ENCODE measurements around the gene USF2. TPM values are rescaled to one million over a fixed set of nuclear protein-coding genes. Genes with fewer than 3 reads are reported as not detected.

USF2 gene
- total RNA-seq, 4 donors from 2014 or later: 118 to 169 (median 143) TPM

DNA sequence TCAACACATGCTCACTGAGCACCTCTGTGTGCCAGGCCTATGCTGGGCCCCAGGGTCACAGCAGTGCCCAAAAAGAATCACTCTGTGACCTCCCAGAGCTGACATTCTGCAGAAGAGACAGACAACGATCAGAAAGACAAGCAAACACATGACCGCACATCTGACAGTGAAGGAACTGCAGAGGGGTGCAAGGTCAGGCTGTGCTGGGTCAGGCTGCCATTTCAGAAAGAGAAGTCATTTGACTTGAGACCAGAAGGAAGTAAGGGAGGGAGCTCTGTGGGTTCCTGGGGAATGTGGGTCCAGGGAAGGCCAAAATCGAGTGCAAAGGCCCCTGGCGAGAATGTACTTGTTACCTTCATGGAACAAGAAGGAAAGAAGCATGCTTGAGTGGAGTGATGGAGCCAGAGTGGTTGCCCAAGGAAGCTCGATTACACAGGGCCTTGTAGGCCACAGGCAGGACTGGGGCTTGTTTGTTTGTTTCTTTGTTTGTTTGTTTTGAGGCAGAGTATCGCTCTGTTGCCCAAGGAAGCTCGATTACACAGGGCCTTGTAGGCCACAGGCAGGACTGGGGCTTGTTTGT is 48.8 kb downstream of the USF2 start:
- TF ChIP-seq, protein P1, sequence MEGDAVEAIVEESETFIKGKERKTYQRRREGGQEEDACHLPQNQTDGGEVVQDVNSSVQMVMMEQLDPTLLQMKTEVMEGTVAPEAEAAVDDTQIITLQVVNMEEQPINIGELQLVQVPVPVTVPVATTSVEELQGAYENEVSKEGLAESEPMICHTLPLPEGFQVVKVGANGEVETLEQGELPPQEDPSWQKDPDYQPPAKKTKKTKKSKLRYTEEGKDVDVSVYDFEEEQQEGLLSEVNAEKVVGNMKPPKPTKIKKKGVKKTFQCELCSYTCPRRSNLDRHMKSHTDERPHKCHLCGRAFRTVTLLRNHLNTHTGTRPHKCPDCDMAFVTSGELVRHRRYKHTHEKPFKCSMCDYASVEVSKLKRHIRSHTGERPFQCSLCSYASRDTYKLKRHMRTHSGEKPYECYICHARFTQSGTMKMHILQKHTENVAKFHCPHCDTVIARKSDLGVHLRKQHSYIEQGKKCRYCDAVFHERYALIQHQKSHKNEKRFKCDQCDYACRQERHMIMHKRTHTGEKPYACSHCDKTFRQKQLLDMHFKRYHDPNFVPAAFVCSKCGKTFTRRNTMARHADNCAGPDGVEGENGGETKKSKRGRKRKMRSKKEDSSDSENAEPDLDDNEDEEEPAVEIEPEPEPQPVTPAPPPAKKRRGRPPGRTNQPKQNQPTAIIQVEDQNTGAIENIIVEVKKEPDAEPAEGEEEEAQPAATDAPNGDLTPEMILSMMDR (IDR thresholded peaks at IDR 0.05 in 4 of 5, conservative IDR thresholded peaks at IDR 0.05 in 1 of 5): no peak
- TF ChIP-seq POLR2A (IDR thresholded peaks at IDR 0.05): no peak
- intact Hi-C loops (cut with DNase I; ENCODE audit: low total_unique reads) (no loop called here), in situ Hi-C loops (cut with MboI; ENCODE audit: low sequenced_read_pairs in 4 of 4) (no loop called here)
- no peak for ATAC-seq
- no peak overlapping the region for H3K27ac ChIP-seq
- no peak overlapping the region for H3K4me3 ChIP-seq
- no peaks in the 10 kb centered on the region for H3K9me3 ChIP-seq
- no peaks in the 10 kb centered on the region for H3K36me3 ChIP-seq
- DNase-seq: no peak
- no peaks in the 10 kb centered on the region for H3K4me1 ChIP-seq
- H3K27me3 ChIP-seq: peaks cover 0 to 6% (median 0%) of the 10 kb centered on the region in 3 donors

DNA sequence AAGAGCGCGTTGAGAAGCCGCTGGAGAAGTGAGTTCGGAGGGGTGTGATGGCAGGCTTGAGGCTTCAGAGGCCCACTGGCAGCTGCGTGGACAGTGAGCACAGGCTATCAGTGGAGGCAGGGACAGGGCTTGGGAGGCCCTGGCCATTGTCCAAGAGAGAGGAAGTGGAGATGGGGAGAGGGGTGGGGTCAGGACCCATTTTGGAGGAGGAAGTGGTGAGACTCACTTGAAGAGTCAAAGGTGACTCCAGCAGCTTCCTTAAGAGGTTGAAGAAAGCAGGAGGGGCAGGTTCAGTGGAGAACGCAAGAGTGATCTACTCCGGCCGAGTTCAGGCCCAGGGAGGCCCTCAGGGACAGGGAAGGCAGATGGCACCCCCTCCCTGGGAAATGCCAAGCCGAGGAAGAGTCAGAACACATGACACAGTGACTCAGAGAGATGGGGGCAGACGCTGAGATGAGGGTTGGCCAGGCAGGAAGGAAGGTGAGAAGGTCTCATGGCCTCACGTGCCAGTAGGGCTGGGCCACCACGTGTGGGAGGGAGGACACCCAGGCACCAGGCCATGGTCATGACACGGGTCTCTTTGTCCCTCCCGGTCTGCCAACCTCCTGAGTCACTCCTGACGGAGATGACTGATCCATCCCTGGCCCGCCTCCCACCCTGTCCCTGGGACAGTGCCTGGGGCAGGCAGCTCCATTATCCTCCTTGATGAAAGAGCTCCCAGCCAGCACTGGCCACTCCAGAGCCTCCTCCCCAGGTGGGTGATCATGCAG is 50.1 kb downstream of the USF2 start:
- ATAC-seq: peak; percentile 53 to 77
- TF ChIP-seq POLR2A (IDR thresholded peaks at IDR 0.05): no peak
- TF ChIP-seq, protein P1 (IDR thresholded peaks at IDR 0.05 in 4 of 5, conservative IDR thresholded peaks at IDR 0.05 in 1 of 5): no peak
- DNase-seq: peak; percentile 30 to 49
- intact Hi-C loops (cut with DNase I; ENCODE audit: low total_unique reads) (no loop called here), in situ Hi-C loops (cut with MboI; ENCODE audit: low sequenced_read_pairs in 4 of 4) (no loop called here)
- Histone ChIP-seq H3K9me3 (no peaks in the 10 kb centered on the region), H3K4me3 (no peak overlapping the region), H3K4me1 (no peaks in the 10 kb centered on the region), H3K36me3 (no peaks in the 10 kb centered on the region), H3K27ac (no peak overlapping the region), H3K27me3 (peaks cover 0 to 6% (median 0%) of the 10 kb centered on the region in 3 donors)

DNA sequence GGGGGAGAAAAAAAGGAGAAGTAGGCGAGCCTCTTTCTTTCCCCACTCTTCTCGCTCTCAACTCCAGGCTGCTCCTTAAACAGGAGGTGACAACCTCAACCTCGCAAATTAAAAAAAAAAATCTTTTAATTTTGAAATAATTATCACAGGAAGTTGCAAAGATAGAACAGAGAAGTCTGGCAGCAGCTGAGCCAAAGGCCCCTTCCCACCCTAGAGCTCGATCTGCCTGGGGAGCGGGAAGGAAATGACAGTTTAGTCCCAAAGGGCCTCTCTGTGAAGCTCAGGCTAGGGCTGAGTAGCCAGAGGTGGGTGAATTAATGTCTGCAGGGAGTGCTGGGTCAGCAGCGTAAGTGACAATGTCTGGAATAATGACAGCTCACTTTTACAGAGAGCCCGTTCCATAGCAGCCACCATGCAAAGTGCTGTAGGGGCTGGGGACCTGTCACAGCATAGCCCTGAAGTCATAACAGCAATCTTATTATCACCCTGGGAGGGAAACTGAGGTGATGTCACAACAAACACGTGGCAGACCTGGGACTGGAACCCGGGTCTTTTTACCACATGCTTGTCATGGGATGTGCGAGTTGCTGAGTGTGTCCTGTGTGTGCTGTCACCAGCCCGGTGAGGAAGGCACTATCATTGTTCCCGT is 51.4 kb downstream of the USF2 start:
- Histone ChIP-seq H3K4me1 (no peaks in the 10 kb centered on the region), H3K36me3 (no peaks in the 10 kb centered on the region), H3K27ac (no peak overlapping the region), H3K27me3 (peaks cover 0 to 6% (median 0%) of the 10 kb centered on the region in 3 donors), H3K9me3 (no peaks in the 10 kb centered on the region), H3K4me3 (no peak overlapping the region)
- no peak for DNase-seq
- no peak for ATAC-seq
- TF ChIP-seq, protein P1 (IDR thresholded peaks at IDR 0.05 in 4 of 5, conservative IDR thresholded peaks at IDR 0.05 in 1 of 5): no peak
- TF ChIP-seq POLR2A (IDR thresholded peaks at IDR 0.05): no peak
- intact Hi-C loops (cut with DNase I; ENCODE audit: low total_unique reads): no loop called here
- in situ Hi-C loops (cut with MboI; ENCODE audit: low sequenced_read_pairs in 4 of 4): no loop called here

DNA sequence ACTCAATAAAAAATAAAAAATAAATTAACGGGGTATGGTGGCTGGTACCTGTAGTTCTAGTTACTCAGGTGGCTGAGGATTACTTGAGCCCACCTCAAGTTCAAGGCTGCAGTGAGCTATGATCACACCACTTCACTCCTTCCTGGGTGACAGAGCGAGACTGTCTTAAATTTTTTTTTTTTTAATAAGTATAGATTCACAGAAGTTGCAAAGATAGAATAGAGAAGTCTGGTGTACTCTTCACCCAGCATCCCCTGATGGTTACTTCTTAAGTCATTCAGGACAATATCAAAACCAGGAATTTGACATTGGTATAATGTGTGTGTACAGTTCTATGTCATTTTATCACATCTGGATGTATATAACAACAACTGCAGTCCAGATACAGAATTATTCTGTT is 52.5 kb downstream of the USF2 start:
- peaks cover 0 to 6% (median 0%) of the 10 kb centered on the region in 3 donors for H3K27me3 ChIP-seq
- TF ChIP-seq, protein P1 (IDR thresholded peaks at IDR 0.05 in 4 of 5, conservative IDR thresholded peaks at IDR 0.05 in 1 of 5): no peak
- in situ Hi-C loops (cut with MboI; ENCODE audit: low sequenced_read_pairs in 4 of 4) (no loop called here), intact Hi-C loops (cut with DNase I; ENCODE audit: low total_unique reads) (no loop called here)
- H3K27ac ChIP-seq: no peak overlapping the region
- H3K4me3 ChIP-seq: no peak overlapping the region
- DNase-seq (no peak), ATAC-seq (no peak)
- no peaks in the 10 kb centered on the region for H3K4me1 ChIP-seq
- no peaks in the 10 kb centered on the region for H3K9me3 ChIP-seq
- no peaks in the 10 kb centered on the region for H3K36me3 ChIP-seq

Measured in gastrocnemius medialis (tissue), 4 donors.